ENCODE measurements around the gene CHMP4B.

The CHMP4B gene

GRCh38 chr20:33866398-33867100 lies 55.4 kb downstream of the CHMP4B start:
- TF ChIP-seq, protein P1, sequence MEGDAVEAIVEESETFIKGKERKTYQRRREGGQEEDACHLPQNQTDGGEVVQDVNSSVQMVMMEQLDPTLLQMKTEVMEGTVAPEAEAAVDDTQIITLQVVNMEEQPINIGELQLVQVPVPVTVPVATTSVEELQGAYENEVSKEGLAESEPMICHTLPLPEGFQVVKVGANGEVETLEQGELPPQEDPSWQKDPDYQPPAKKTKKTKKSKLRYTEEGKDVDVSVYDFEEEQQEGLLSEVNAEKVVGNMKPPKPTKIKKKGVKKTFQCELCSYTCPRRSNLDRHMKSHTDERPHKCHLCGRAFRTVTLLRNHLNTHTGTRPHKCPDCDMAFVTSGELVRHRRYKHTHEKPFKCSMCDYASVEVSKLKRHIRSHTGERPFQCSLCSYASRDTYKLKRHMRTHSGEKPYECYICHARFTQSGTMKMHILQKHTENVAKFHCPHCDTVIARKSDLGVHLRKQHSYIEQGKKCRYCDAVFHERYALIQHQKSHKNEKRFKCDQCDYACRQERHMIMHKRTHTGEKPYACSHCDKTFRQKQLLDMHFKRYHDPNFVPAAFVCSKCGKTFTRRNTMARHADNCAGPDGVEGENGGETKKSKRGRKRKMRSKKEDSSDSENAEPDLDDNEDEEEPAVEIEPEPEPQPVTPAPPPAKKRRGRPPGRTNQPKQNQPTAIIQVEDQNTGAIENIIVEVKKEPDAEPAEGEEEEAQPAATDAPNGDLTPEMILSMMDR (conservative IDR thresholded peaks at IDR 0.05; ENCODE audit: low read depth, low read length) = no peak
- no peak for DNase-seq (ENCODE audit: low read depth)

DNA sequence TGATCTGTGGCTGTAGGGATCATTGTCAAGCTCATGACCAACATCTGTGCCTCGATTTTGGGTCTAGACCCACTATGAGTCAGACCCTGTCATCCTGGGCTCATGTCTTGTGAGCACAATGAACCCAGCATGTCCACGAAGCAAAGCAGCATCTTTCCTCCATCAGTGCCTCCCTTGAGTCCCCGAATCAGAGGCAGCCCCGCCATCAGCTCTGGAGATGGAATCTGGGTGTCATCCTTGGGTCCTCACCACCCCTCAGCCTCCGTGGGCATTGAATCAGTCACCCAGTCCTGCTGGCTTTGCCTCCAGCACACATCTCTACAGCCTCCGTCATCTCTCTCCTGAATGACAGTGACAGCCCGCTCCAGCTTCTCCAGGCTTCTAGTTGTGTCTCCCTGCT lies 56.9 kb downstream of the CHMP4B start:
- TF ChIP-seq, protein P1 (conservative IDR thresholded peaks at IDR 0.05; ENCODE audit: low read depth, low read length) = no peak
- DNase-seq (ENCODE audit: low read depth) = no peak
- H3K4me3 ChIP-seq (ENCODE audit: low read length) = no peak overlapping the region

More at GRCh38 chr20:33866398-33867100, 55.4 kb downstream of the CHMP4B start:
- H3K4me3 ChIP-seq (ENCODE audit: low read length) = no peak overlapping the region

DNA sequence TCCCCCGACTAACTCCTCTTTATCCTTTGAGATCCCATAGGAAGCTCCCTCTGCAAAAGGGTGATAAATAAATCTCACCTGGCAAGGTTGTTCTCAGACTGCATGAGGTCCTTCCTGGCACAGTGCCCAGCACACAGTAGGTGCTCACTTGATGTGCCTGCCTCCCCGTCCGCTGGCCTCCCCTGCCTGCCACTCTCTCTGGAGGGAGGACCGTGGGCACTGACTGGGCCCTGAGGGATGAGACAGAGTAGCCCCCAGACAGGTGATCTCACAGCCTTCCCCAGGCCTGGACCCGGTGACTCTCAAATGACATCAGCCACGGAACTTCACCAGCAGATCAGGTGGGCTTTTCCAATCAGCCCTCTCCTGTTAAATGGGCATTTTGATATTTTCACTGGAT lies 57.4 kb downstream of the CHMP4B start:
- TF ChIP-seq, protein P1 (conservative IDR thresholded peaks at IDR 0.05; ENCODE audit: low read depth, low read length) = no peak
- no peak for DNase-seq (ENCODE audit: low read depth)
- no peak overlapping the region for H3K4me3 ChIP-seq (ENCODE audit: low read length)

DNA sequence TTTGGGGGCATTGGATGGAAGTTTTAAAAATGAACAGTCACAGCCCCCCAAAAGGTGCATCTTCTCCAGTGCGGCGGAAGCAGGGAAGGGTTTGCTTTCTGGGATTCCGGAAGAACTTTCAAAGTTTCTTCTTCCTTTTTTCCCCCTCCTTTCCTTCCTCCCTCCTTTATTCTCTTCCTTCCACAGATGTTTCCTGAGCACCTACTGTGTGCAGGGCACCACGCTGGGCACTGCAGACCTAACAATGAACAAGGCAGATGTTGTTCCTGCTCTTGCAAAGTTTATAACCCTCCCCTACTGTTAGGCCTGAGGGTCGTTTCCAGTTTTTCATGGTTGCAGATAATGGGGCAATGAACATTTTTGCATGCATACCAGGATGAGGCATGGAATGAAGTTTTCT lies 58.1 kb downstream of the CHMP4B start:
- H3K4me3 ChIP-seq (ENCODE audit: low read length) = no peak overlapping the region
- no peak for DNase-seq (ENCODE audit: low read depth)
- TF ChIP-seq, protein P1 (conservative IDR thresholded peaks at IDR 0.05; ENCODE audit: low read depth, low read length) = no peak

GRCh38 chr20:33871362-33871761 lies 60.2 kb downstream of the CHMP4B start:
- no peak overlapping the region for H3K4me3 ChIP-seq (ENCODE audit: low read length)
- no peak for DNase-seq (ENCODE audit: low read depth)
- TF ChIP-seq, protein P1 (conservative IDR thresholded peaks at IDR 0.05; ENCODE audit: low read depth, low read length) = no peak

- no peak overlapping the region for H3K4me3 ChIP-seq (ENCODE audit: low read length)
- TF ChIP-seq, protein P1 (conservative IDR thresholded peaks at IDR 0.05; ENCODE audit: low read depth, low read length) = no peak
- DNase-seq (ENCODE audit: low read depth) = no peak
Observed at GRCh38 chr20:33874129-33874528, 63.0 kb downstream of the CHMP4B start.

- no peak overlapping the region for H3K4me3 ChIP-seq (ENCODE audit: low read length)
- DNase-seq (ENCODE audit: low read depth) = no peak
- TF ChIP-seq, protein P1 (conservative IDR thresholded peaks at IDR 0.05; ENCODE audit: low read depth, low read length) = no peak
Observed at GRCh38 chr20:33875055-33875454, 63.9 kb downstream of the CHMP4B start.

Data from retinal pigment epithelial cell (primary cell).